Measurements from ENCODE around the gene PAOX.

PAOX gene

DNA sequence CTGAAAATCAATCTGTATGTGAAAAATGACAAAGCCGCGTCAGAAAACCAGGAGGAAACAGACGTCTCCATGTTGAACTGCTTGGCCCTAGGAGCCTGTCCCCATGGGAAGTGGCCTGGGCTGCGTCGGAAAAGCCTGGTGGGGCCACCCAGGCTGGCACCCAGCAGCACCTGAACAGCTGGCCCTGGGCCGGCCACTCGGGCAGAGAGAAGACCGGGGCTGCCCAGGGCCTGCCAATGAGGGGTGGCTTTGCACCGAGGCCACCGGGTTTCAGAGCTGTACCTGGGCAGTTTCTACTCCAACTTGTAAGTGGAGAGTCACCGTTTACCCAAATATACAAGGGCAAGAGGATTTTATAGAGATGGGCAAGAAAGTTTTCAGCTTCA lies 20.1 kb upstream of the PAOX start:
- H3K27ac ChIP-seq (ENCODE audit: poor library complexity, severe bottlenecking), result no peak overlapping the region

DNA sequence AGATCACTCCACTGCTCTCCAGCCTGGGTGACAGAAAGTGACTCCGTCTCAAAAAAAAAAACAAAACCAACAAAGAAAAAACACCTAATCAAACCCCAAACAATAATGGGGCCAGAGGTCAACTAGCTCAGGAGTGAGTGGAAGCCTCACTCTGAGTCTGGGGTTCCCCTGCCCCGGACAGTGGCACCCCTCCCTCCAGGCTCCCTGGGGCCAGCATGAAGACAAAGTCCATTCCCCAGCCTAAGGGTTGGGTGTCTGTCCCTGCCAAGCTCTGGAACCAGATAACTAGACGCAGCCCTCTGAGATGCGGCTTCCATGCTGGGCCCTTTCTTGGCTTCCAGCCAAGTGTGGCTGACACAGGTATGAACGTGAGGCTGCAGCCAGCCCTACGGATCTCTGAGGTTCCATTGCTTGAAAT lies 19.5 kb upstream of the PAOX start:
- Histone ChIP-seq H3K9me3 (ENCODE audit: severe bottlenecking) (no peaks in the 10 kb centered on the region), H3K36me3 (ENCODE audit: low read depth) (peaks cover 29% of the 10 kb centered on the region), H3K4me1 (ENCODE audit: insufficient read depth, poor library complexity, severe bottlenecking) (no peaks in the 10 kb centered on the region), H3K27ac (ENCODE audit: poor library complexity, severe bottlenecking) (no peak overlapping the region), H3K4me3 (ENCODE audit: severe bottlenecking) (no peak overlapping the region), H3K27me3 (ENCODE audit: insufficient read depth, poor library complexity, severe bottlenecking) (no peaks in the 10 kb centered on the region)
- TF ChIP-seq, protein P1, sequence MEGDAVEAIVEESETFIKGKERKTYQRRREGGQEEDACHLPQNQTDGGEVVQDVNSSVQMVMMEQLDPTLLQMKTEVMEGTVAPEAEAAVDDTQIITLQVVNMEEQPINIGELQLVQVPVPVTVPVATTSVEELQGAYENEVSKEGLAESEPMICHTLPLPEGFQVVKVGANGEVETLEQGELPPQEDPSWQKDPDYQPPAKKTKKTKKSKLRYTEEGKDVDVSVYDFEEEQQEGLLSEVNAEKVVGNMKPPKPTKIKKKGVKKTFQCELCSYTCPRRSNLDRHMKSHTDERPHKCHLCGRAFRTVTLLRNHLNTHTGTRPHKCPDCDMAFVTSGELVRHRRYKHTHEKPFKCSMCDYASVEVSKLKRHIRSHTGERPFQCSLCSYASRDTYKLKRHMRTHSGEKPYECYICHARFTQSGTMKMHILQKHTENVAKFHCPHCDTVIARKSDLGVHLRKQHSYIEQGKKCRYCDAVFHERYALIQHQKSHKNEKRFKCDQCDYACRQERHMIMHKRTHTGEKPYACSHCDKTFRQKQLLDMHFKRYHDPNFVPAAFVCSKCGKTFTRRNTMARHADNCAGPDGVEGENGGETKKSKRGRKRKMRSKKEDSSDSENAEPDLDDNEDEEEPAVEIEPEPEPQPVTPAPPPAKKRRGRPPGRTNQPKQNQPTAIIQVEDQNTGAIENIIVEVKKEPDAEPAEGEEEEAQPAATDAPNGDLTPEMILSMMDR (IDR thresholded peaks at IDR 0.05; ENCODE audit: poor library complexity, severe bottlenecking), result no peak
- DNase-seq (ENCODE audit: low spot score), result no peak
- peak; percentile 12; the same call in 1 of the 3 replicates for ATAC-seq (ENCODE audit: low read depth)

More for the DNA sequence above, 20.1 kb upstream of the PAOX start:
- no peak for DNase-seq (ENCODE audit: low spot score)
- Histone ChIP-seq H3K9me3 (ENCODE audit: severe bottlenecking) (no peaks in the 10 kb centered on the region), H3K4me3 (ENCODE audit: severe bottlenecking) (no peak overlapping the region), H3K36me3 (ENCODE audit: low read depth) (peaks cover 23% of the 10 kb centered on the region), H3K27me3 (ENCODE audit: insufficient read depth, poor library complexity, severe bottlenecking) (no peaks in the 10 kb centered on the region), H3K4me1 (ENCODE audit: insufficient read depth, poor library complexity, severe bottlenecking) (no peaks in the 10 kb centered on the region)
- TF ChIP-seq, protein P1 (IDR thresholded peaks at IDR 0.05; ENCODE audit: poor library complexity, severe bottlenecking), result no peak
- ATAC-seq (ENCODE audit: low read depth), result no peak

DNA sequence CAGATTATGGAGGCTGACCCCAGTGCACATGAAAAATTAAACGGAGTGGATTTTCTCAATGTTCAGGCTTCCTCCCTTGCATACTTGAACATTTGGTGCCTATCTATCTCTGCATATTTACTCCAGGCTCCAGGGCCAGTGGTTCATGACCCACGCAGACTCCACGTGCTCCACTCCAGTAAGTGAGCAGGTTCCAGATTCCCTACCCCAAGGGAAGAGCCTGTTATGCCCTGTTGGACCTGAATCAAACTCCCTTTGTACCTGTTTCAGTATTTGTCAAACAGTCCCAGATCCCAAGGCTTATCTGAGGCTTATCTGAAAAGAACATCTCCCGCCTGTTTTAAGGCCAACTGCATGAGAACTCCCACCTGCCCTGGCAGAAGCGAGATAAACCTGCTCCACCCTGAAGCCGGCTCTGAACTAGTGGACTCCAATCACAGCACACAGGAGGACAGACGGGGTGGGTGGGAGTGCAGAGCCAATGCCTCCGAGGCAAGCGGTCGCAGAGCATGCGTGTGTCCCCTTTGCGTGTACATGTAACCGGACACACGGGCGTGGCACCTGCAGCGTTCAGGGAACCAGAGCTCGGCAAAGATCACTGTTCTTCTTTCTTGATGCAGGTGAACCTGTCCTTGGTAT lies 19.0 kb upstream of the PAOX start:
- TF ChIP-seq, protein P1 (IDR thresholded peaks at IDR 0.05; ENCODE audit: poor library complexity, severe bottlenecking), result no peak
- H3K36me3 ChIP-seq (ENCODE audit: low read depth), result peaks cover 32% of the 10 kb centered on the region
- no peaks in the 10 kb centered on the region for H3K4me1 ChIP-seq (ENCODE audit: insufficient read depth, poor library complexity, severe bottlenecking)
- no peaks in the 10 kb centered on the region for H3K9me3 ChIP-seq (ENCODE audit: severe bottlenecking)
- DNase-seq (ENCODE audit: low spot score) (no peak), ATAC-seq (ENCODE audit: low read depth) (no peak)
- H3K27ac ChIP-seq (ENCODE audit: poor library complexity, severe bottlenecking), result no peak overlapping the region
- H3K27me3 ChIP-seq (ENCODE audit: insufficient read depth, poor library complexity, severe bottlenecking), result no peaks in the 10 kb centered on the region
- H3K4me3 ChIP-seq (ENCODE audit: severe bottlenecking), result no peak overlapping the region

DNA sequence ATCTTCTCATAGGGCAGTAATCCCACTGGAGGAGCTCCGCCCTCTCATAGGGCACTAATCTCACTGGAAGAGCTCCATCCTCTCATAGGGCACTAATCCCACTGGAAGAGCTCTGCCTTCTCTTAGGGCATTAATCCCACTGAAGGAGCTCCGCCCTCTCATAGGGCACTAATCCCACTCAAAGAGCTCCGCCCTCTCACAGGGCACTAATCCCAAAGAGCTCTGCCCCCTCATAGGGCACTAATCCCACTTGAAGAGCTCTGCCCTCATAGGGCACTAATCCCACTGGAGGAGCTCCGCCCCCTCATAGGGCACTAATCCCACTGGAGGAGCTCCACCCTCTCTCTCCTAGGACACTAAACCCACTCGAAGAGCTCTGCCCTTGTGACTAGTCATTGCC lies 17.8 kb upstream of the PAOX start:
- DNase-seq (ENCODE audit: low spot score) (no peak), ATAC-seq (ENCODE audit: low read depth) (no peak)
- no peaks in the 10 kb centered on the region for H3K9me3 ChIP-seq (ENCODE audit: severe bottlenecking)
- H3K4me1 ChIP-seq (ENCODE audit: insufficient read depth, poor library complexity, severe bottlenecking), result no peaks in the 10 kb centered on the region
- H3K36me3 ChIP-seq (ENCODE audit: low read depth), result peaks cover 32% of the 10 kb centered on the region
- H3K27me3 ChIP-seq (ENCODE audit: insufficient read depth, poor library complexity, severe bottlenecking), result no peaks in the 10 kb centered on the region
- TF ChIP-seq, protein P1 (IDR thresholded peaks at IDR 0.05; ENCODE audit: poor library complexity, severe bottlenecking), result no peak
- H3K4me3 ChIP-seq (ENCODE audit: severe bottlenecking), result no peak overlapping the region
- H3K27ac ChIP-seq (ENCODE audit: poor library complexity, severe bottlenecking), result no peak overlapping the region

DNA sequence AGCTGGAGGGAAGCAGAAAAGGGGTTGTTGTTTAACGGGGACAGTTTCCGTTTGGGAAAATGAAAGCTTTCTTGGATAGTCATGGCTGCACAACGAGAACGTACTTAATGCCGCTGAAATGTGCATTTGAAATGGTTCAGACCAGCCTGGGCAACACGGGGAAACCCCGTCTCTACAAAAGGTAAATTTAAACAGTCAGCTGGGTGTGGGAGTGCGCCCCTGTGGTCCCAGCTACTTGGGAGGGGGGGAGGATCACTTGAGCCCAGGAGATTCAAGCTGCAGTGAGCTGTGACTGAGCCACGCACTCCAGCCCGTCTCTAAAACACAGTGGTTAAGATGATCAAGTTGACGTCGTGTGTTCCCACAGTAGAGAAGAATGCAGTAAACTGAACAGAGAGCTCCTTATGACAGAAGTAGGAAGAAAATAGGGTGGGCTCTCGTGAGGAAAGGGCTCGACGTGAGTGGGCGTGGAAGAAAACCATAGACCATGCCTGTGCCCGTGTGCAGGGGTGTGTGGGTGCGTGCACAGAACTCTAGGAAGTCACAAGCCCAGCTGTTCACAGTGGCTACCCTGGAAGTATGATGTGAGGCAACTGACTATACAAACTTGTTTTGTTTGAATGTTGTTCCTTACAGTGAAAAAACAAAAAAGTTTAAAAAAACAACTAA lies 17.2 kb upstream of the PAOX start:
- DNase-seq (ENCODE audit: low spot score) (no peak), ATAC-seq (ENCODE audit: low read depth) (no peak)
- TF ChIP-seq, protein P1 (IDR thresholded peaks at IDR 0.05; ENCODE audit: poor library complexity, severe bottlenecking), result no peak
- peaks cover 34% of the 10 kb centered on the region for H3K36me3 ChIP-seq (ENCODE audit: low read depth)
- no peaks in the 10 kb centered on the region for H3K9me3 ChIP-seq (ENCODE audit: severe bottlenecking)
- H3K27me3 ChIP-seq (ENCODE audit: insufficient read depth, poor library complexity, severe bottlenecking), result no peaks in the 10 kb centered on the region
- no peak overlapping the region for H3K4me3 ChIP-seq (ENCODE audit: severe bottlenecking)
- H3K4me1 ChIP-seq (ENCODE audit: insufficient read depth, poor library complexity, severe bottlenecking), result no peaks in the 10 kb centered on the region
- no peak overlapping the region for H3K27ac ChIP-seq (ENCODE audit: poor library complexity, severe bottlenecking)

Data from RWPE2 (cell line).